HepG2 (cell line): ENCODE measurements around the gene GLB1L. TPM values are rescaled to one million over a fixed set of nuclear protein-coding genes. Genes with fewer than 3 reads are reported as not detected.

Experiments used
- AKNA ChIP-seq: sonication (generic); formaldehyde crosslinking; IDR thresholded peaks from 2 replicates; pipeline ENCODE4 v1.4.0; 2020; ENCODE audit warnings: missing genetic modification reagents, borderline replicate concordance
- HMG20A ChIP-seq: IDR thresholded peaks from 2 replicates; pipeline ENCODE4 v1.6.1; 2016; ENCODE audit warnings: borderline replicate concordance
- PHB2 ChIP-seq: fragments of 450-650 bp; IDR thresholded peaks from 2 replicates; pipeline ENCODE4 v1.6.1; 2018; ENCODE audit not compliant: partially characterized antibody
- TAF1 ChIP-seq: sonication (generic); formaldehyde crosslinking; IDR thresholded peaks from 2 replicates; pipeline ENCODE4 v1.4.0; 2020; ENCODE audit warnings: missing genetic modification reagents
- TERF1 ChIP-seq: sonication (generic); formaldehyde crosslinking; IDR thresholded peaks from 2 replicates; pipeline ENCODE4 v1.8.0; 2022; ENCODE audit warnings: mild to moderate bottlenecking, missing genetic modification reagents, moderate library complexity
- ZNF232 ChIP-seq: sonication (generic); formaldehyde crosslinking; IDR thresholded peaks from 2 replicates; pipeline ENCODE4 v1.4.0; 2020; ENCODE audit warnings: missing genetic modification reagents, borderline replicate concordance
- ZNF577 ChIP-seq: sonication (generic); formaldehyde crosslinking; IDR thresholded peaks from 2 replicates; pipeline ENCODE4 v1.4.0; 2020; ENCODE audit warnings: mild to moderate bottlenecking, low read depth, missing genetic modification reagents, borderline replicate concordance
- ZNF792 ChIP-seq: IDR thresholded peaks from 2 replicates; pipeline ENCODE4 v1.6.1; 2016
- ZNF816 ChIP-seq: sonication (generic); formaldehyde crosslinking; IDR thresholded peaks from 2 replicates; pipeline ENCODE4 v1.8.0; 2022; ENCODE audit warnings: missing genetic modification reagents, mild to moderate bottlenecking, borderline replicate concordance
- ZSCAN31 ChIP-seq: sonication (generic); formaldehyde crosslinking; IDR thresholded peaks from 2 replicates; pipeline ENCODE4 v1.5.0; 2020; ENCODE audit warnings: low read depth, mild to moderate bottlenecking, missing genetic modification reagents
- polyA plus RNA-seq, 8 experiments: library from polyadenylated mRNA; depleted of rRNA in 3 of 8; stranded (reverse) in 7 of 8; unstranded in 1 of 8; fragments of >200 nt; fragmentation: Illumina TruSeq in 4 of 8; extraction: Trizol in 4 of 8; gene quantifications; 2 replicates each; pipeline versions ENCODE4 v1.2.1 to v1.2.3, GENCODE V29; 2011 to 2016; ENCODE audit warnings: low read depth in 4 of 8, missing spikeins in 1 of 8, mixed read lengths in 1 of 8; ENCODE audit not compliant: insufficient read depth in 1 of 8
- total RNA-seq, 5 experiments: library from RNA; depleted of rRNA; stranded (reverse); fragments of >200 nt; fragmentation: Illumina TruSeq; extraction: Trizol; gene quantifications; 2 replicates each; pipeline ENCODE4 v1.2.3, GENCODE V29; 2016; ENCODE audit warnings: low read depth in 1 of 5
- TF ChIP-seq, protein P1 (sequence below): IDR thresholded peaks from 2 replicates; pipeline ENCODE4 v1.6.1; 2012; ENCODE audit warnings: inconsistent platforms
- TF ChIP-seq, protein P2 (sequence below): sonication (generic); formaldehyde crosslinking; IDR thresholded peaks from 2 replicates; pipeline ENCODE4 v1.5.0; 2020; ENCODE audit warnings: missing genetic modification reagents
- TF ChIP-seq, protein P3 (sequence below): sonication (generic); formaldehyde crosslinking; IDR thresholded peaks from 2 replicates; pipeline ENCODE4 v1.8.0; 2022; ENCODE audit warnings: missing genetic modification reagents, mild to moderate bottlenecking, inconsistent platforms, borderline replicate concordance
- TF ChIP-seq, protein P4 (sequence below): sonication (generic); formaldehyde crosslinking; IDR thresholded peaks from 2 replicates; pipeline ENCODE4 v1.9.0; 2021; ENCODE audit warnings: missing genetic modification reagents, mild to moderate bottlenecking, borderline replicate concordance
- TF ChIP-seq, protein P5 (sequence below): sonication (generic); formaldehyde crosslinking; IDR thresholded peaks from 2 replicates; pipeline ENCODE4 v1.5.1; 2020; ENCODE audit warnings: missing genetic modification reagents, mild to moderate bottlenecking, borderline replicate concordance

The GLB1L gene
- total and polyA plus RNA-seq, 2 of the 13 experiments (the other 11 are each of a cell fraction or from before 2014, with no cell fraction given) = 6.8 to 7.3 TPM

- no peak for TF ChIP-seq AKNA
- no peak for TF ChIP-seq ZNF577 (CRISPR knock-in tag)
- TF ChIP-seq TERF1 = peak; percentile 74; the same call in 1 of the 2 replicates
- TF ChIP-seq, protein P1, sequence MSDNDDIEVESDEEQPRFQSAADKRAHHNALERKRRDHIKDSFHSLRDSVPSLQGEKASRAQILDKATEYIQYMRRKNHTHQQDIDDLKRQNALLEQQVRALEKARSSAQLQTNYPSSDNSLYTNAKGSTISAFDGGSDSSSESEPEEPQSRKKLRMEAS = peak; percentile 97
- peak; percentile 86; the same call in 1 of the 2 replicates for TF ChIP-seq ZNF816
- TF ChIP-seq, protein P2, sequence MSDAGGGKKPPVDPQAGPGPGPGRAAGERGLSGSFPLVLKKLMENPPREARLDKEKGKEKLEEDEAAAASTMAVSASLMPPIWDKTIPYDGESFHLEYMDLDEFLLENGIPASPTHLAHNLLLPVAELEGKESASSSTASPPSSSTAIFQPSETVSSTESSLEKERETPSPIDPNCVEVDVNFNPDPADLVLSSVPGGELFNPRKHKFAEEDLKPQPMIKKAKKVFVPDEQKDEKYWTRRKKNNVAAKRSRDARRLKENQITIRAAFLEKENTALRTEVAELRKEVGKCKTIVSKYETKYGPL (CRISPR knock-in tag) = no peak
- TF ChIP-seq, protein P3, sequence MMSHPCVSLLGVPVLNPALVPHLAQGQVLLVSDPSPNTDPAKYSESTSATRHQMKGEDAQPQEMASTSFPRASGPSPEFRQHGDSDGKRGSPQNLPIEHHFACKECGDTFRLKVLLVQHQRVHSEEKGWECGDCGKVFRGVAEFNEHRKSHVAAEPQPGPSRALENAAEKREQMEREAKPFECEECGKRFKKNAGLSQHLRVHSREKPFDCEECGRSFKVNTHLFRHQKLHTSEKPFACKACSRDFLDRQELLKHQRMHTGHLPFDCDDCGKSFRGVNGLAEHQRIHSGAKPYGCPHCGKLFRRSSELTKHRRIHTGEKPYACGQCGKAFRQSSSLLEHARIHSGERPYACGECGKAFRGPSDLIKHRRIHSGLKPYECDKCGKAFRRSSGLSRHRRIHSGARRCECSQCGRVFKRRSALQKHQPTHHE (CRISPR knock-in tag) = peak; percentile 86; the same call in 1 of the 2 replicates
- peak; percentile 91; the same call in 1 of the 2 replicates for TF ChIP-seq ZNF232
- TF ChIP-seq, protein P4, sequence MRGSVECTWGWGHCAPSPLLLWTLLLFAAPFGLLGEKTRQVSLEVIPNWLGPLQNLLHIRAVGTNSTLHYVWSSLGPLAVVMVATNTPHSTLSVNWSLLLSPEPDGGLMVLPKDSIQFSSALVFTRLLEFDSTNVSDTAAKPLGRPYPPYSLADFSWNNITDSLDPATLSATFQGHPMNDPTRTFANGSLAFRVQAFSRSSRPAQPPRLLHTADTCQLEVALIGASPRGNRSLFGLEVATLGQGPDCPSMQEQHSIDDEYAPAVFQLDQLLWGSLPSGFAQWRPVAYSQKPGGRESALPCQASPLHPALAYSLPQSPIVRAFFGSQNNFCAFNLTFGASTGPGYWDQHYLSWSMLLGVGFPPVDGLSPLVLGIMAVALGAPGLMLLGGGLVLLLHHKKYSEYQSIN = no peak
- peak; percentile 40; the same call in 1 of the 2 replicates for TF ChIP-seq TAF1
- TF ChIP-seq PHB2 = no peak
- TF ChIP-seq ZNF792 = peak; percentile 86; the same call in 1 of the 2 replicates
- TF ChIP-seq, protein P5, sequence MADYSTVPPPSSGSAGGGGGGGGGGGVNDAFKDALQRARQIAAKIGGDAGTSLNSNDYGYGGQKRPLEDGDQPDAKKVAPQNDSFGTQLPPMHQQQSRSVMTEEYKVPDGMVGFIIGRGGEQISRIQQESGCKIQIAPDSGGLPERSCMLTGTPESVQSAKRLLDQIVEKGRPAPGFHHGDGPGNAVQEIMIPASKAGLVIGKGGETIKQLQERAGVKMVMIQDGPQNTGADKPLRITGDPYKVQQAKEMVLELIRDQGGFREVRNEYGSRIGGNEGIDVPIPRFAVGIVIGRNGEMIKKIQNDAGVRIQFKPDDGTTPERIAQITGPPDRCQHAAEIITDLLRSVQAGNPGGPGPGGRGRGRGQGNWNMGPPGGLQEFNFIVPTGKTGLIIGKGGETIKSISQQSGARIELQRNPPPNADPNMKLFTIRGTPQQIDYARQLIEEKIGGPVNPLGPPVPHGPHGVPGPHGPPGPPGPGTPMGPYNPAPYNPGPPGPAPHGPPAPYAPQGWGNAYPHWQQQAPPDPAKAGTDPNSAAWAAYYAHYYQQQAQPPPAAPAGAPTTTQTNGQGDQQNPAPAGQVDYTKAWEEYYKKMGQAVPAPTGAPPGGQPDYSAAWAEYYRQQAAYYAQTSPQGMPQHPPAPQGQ (CRISPR knock-in tag) = no peak
- TF ChIP-seq HMG20A (CRISPR knock-in tag) = no peak; the same call in 1 of the 2 replicates
- TF ChIP-seq ZSCAN31 (CRISPR knock-in tag) = peak; percentile 97
Measured at GRCh38 chr2:219294356-219295351, 49.4 kb upstream of the GLB1L start (continued).
